B cell (primary cell): ENCODE measurements around the gene WNT9B. TPM values are rescaled to one million over a fixed set of nuclear protein-coding genes. Genes with fewer than 3 reads are reported as not detected.

Experiments
- ATAC-seq: fragments of 200-7000 bp; cut with Tn5 transposase; one replicate; pipeline ENCODE4 v1.10.0; 2021; ENCODE audit warnings: low read depth, mild to moderate bottlenecking, moderate number of reproducible peaks, moderate library complexity
- CTCF ChIA-PET: fragments of 350-600 bp; sonication (Branson Sonifier 250); formaldehyde crosslinking; loops from one replicate; lab custom pipeline; 2021; ENCODE audit warnings: antibody characterized with exemption, inconsistent platforms; lab: Charles Lee
- POLR2A ChIA-PET: fragments of 350-600 bp; sonication (Branson Sonifier 250); formaldehyde crosslinking; loops from one replicate; lab custom pipeline; 2021; ENCODE audit warnings: antibody characterized with exemption; lab: Charles Lee
- DNase-seq: peaks from one replicate; pipeline ENCODE4 v3.0.0; 2013
- H2AFZ ChIP-seq: 2 replicates; pipeline ENCODE4 v1.6.1; 2012; ENCODE audit warnings: mild to moderate bottlenecking, low read depth, low read length; ENCODE audit not compliant: insufficient read depth, poor library complexity, severe bottlenecking
- H3K27ac ChIP-seq, 2 donors: 1 replicate in 1 of 2; 2 replicates in 1 of 2; pipeline ENCODE4 v1.5.1; 2012 to 2013; ENCODE audit warnings: low read length in 2 of 2, mild to moderate bottlenecking in 2 of 2, moderate library complexity in 1 of 2
- H3K27me3 ChIP-seq, 4 experiments: fragments of 200-600 bp in 1 of 4; sonication (generic) in 1 of 4; replicated peaks in 1 of 4; 1 replicate in 2 of 4; 2 replicates in 2 of 4; pipeline versions ENCODE4 v1.6.1 to v1.7.0; 2013 to 2016; ENCODE audit warnings: low read length in 3 of 4, mild to moderate bottlenecking in 2 of 4, mixed read lengths in 1 of 4, moderate library complexity in 1 of 4; ENCODE audit not compliant: insufficient read depth in 4 of 4, control insufficient read depth in 3 of 4; ENCODE audit errors: control extremely low read depth in 1 of 4
- H3K36me3 ChIP-seq, 2 experiments: replicated peaks in 1 of 2; 1 replicate in 1 of 2; 2 replicates in 1 of 2; pipeline versions ENCODE4 v1.6.1 to v1.7.1; 2013; ENCODE audit warnings: low read length in 1 of 2; ENCODE audit not compliant: insufficient read depth in 2 of 2, control insufficient read depth in 1 of 2; ENCODE audit errors: control extremely low read depth in 1 of 2, extremely low read depth in 1 of 2
- H3K4me1 ChIP-seq, 2 donors: fragments of 200-600 bp in 1 of 2; sonication (generic) in 1 of 2; 1 replicate in 1 of 2; 2 replicates in 1 of 2; pipeline versions ENCODE4 v1.5.1 to v1.6.1; 2013 to 2017; ENCODE audit warnings: low read length in 2 of 2; ENCODE audit not compliant: control insufficient read depth in 2 of 2, insufficient read depth in 2 of 2
- H3K4me2 ChIP-seq: replicated peaks from 2 replicates; pipeline ENCODE3; 2012; ENCODE audit warnings: mild to moderate bottlenecking, low read depth, low read length; ENCODE audit not compliant: poor library complexity, severe bottlenecking
- H3K4me3 ChIP-seq, 5 experiments: fragments of 200-600 bp in 1 of 5; sonication (generic) in 1 of 5; 1 replicate in 3 of 5; 2 replicates in 2 of 5; pipeline versions ENCODE4 v1.5.1 to v1.7.0; 2011 to 2016; ENCODE audit warnings: low read length in 4 of 5, mild to moderate bottlenecking in 4 of 5, low read depth in 2 of 5, control low read depth in 1 of 5, moderate library complexity in 1 of 5; ENCODE audit not compliant: insufficient read depth in 1 of 5; ENCODE audit errors: control extremely low read depth in 1 of 5, extremely low read depth in 1 of 5
- H3K79me2 ChIP-seq: fragments of 200-600 bp; sonication (generic); one replicate; pipeline ENCODE4 v1.6.0; 2016; ENCODE audit warnings: low read length; ENCODE audit not compliant: control insufficient read depth, insufficient read depth
- H3K9ac ChIP-seq: fragments of 200-600 bp; sonication (generic); 2 replicates; pipeline ENCODE4 v1.6.1; 2017; ENCODE audit warnings: mild to moderate bottlenecking, low read length, moderate library complexity
- H3K9me3 ChIP-seq, 3 donors: one replicate each; pipeline versions ENCODE4 v1.6.1 to v1.7.1; 2013; ENCODE audit warnings: low read length in 2 of 3; ENCODE audit not compliant: control insufficient read depth in 2 of 3, insufficient read depth in 1 of 3; ENCODE audit errors: control extremely low read depth in 1 of 3
- H4K20me1 ChIP-seq: 2 replicates; pipeline ENCODE4 v1.6.0; 2012; ENCODE audit warnings: mild to moderate bottlenecking, low read length; ENCODE audit not compliant: insufficient read depth, control insufficient read depth, poor library complexity, severe bottlenecking
- H3K27ac Mint-ChIP-seq: one replicate; pipeline ENCODE4 v1.8.0; 2021; ENCODE audit warnings: mixed read lengths
- H3K27me3 Mint-ChIP-seq: one replicate; pipeline ENCODE4 v1.8.0; 2021; ENCODE audit warnings: mixed read lengths
- H3K4me1 Mint-ChIP-seq: one replicate; pipeline ENCODE4 v1.8.0; 2021; ENCODE audit warnings: mixed read lengths
- H3K4me3 Mint-ChIP-seq: one replicate; pipeline ENCODE4 v1.8.0; 2021; ENCODE audit warnings: mixed read lengths
- H3K9me3 Mint-ChIP-seq: one replicate; pipeline ENCODE4 v1.8.0; 2022; ENCODE audit warnings: mixed read lengths; ENCODE audit not compliant: insufficient read depth
- EZH2 ChIP-seq: IDR thresholded peaks from 2 replicates; pipeline ENCODE4 v1.6.1; 2012; ENCODE audit warnings: borderline replicate concordance, low read depth, mild to moderate bottlenecking, moderate library complexity, low read length; ENCODE audit not compliant: insufficient read depth, poor library complexity, severe bottlenecking
- WGBS: methylation state at CpG from one replicate; pipeline ENCODE4 v1.1.5; 2013; ENCODE audit warnings: missing lambda C conversion rate; ENCODE audit not compliant: insufficient coverage; 5-methylcytosine and 5-hydroxymethylcytosine counted together
- intact Hi-C: fragments of 100-400 bp; cut with micrococcal nuclease; formaldehyde crosslinking; loops from one replicate; pipeline ENCODE4 v1.10.0; 2022
- polyA plus RNA-seq: library from polyadenylated mRNA; depleted of rRNA; stranded (reverse); fragments of >200 nt; gene quantifications from 2 replicates; pipeline ENCODE4 v1.2.3, GENCODE V29; 2012
- total RNA-seq, 2 donors: library from RNA; stranded (reverse); fragments of 120-200 nt in 1 of 2; gene quantifications; 1 replicate in 1 of 2; 2 replicates in 1 of 2; pipeline versions ENCODE4 v1.2.3 to v1.2.4, GENCODE V29; 2013 to 2022
- TF ChIP-seq, protein P1 (sequence below): fragments of 200-600 bp; IDR thresholded peaks from one replicate; pipeline ENCODE4 v1.8.0; 2022; ENCODE audit warnings: antibody characterized with exemption, mild to moderate bottlenecking

WNT9B gene
- total and polyA plus RNA-seq, 2 donors (not counting 1 experiment from before 2014, with no cell fraction given) = not detected

- H3K4me1 Mint-ChIP-seq = peaks cover 18% of the 10 kb centered on the region
- TF ChIP-seq, protein P1, sequence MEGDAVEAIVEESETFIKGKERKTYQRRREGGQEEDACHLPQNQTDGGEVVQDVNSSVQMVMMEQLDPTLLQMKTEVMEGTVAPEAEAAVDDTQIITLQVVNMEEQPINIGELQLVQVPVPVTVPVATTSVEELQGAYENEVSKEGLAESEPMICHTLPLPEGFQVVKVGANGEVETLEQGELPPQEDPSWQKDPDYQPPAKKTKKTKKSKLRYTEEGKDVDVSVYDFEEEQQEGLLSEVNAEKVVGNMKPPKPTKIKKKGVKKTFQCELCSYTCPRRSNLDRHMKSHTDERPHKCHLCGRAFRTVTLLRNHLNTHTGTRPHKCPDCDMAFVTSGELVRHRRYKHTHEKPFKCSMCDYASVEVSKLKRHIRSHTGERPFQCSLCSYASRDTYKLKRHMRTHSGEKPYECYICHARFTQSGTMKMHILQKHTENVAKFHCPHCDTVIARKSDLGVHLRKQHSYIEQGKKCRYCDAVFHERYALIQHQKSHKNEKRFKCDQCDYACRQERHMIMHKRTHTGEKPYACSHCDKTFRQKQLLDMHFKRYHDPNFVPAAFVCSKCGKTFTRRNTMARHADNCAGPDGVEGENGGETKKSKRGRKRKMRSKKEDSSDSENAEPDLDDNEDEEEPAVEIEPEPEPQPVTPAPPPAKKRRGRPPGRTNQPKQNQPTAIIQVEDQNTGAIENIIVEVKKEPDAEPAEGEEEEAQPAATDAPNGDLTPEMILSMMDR = no peak
- TF ChIP-seq EZH2 = no peak
These were observed 3.9 kb upstream of the WNT9B start for GRCh38 chr17:46847204-46848191.

GRCh38 chr17:46848534-46848933, 2.8 kb upstream of the WNT9B start:
- intact Hi-C loops = no loop called here
- ATAC-seq (no peak), DNase-seq (no peak)
- no peak overlapping the region for H3K4me3 ChIP-seq
- Mint-ChIP-seq H3K27ac (no peak overlapping the region), H3K9me3 (peaks cover 2% of the 10 kb centered on the region), H3K4me3 (no peak overlapping the region), H3K4me1 (peaks cover 23% of the 10 kb centered on the region), H3K27me3 (peaks cover 61% of the 10 kb centered on the region)
- H4K20me1 ChIP-seq = no peaks in the 10 kb centered on the region
- H2AFZ ChIP-seq = no peak overlapping the region
- no peaks in the 10 kb centered on the region for H3K79me2 ChIP-seq
- H3K4me1 ChIP-seq = peaks cover 13 to 20% of the 10 kb centered on the region in 2 donors
- H3K36me3 ChIP-seq = no peaks in the 10 kb centered on the region
- 83% methylated on average over 1 of the region's 6 CpGs for WGBS
- H3K4me2 ChIP-seq = no peak overlapping the region
- ChIA-PET POLR2A (no interaction called here), CTCF (no interaction called here)
- H3K27me3 ChIP-seq = peaks cover 2 to 69% (median 27%) of the 10 kb centered on the region in 4 experiments
- no peak for TF ChIP-seq EZH2
- TF ChIP-seq, protein P1 = no peak
- no peak overlapping the region for H3K9ac ChIP-seq
- peaks cover 0 to 3% (median 2%) of the 10 kb centered on the region in 3 donors for H3K9me3 ChIP-seq
- no peak overlapping the region for H3K27ac ChIP-seq

More at GRCh38 chr17:46847204-46848191, 3.9 kb upstream of the WNT9B start:
- no peaks in the 10 kb centered on the region for H3K79me2 ChIP-seq
- WGBS = 61% methylated on average over 7 of the region's 8 CpGs
- intact Hi-C loops = no loop called here
- H4K20me1 ChIP-seq = no peaks in the 10 kb centered on the region
- ChIA-PET POLR2A (no interaction called here), CTCF (no interaction called here)
- H3K9me3 Mint-ChIP-seq = peaks cover 6% of the 10 kb centered on the region
- peaks cover 0 to 69% (median 26%) of the 10 kb centered on the region in 4 experiments for H3K27me3 ChIP-seq
- no peak overlapping the region for H3K27ac Mint-ChIP-seq
- peaks cover 64% of the 10 kb centered on the region for H3K27me3 Mint-ChIP-seq
- no peak overlapping the region for H3K4me2 ChIP-seq
- no peak overlapping the region for H3K4me3 Mint-ChIP-seq
- peaks cover 13 to 16% of the 10 kb centered on the region in 2 donors for H3K4me1 ChIP-seq
- H3K27ac ChIP-seq = no peak overlapping the region
- ATAC-seq = no peak
- no peak for DNase-seq
- H2AFZ ChIP-seq = no peak overlapping the region
- peaks cover 0 to 13% (median 5%) of the 10 kb centered on the region in 3 donors for H3K9me3 ChIP-seq
- H3K36me3 ChIP-seq = no peaks in the 10 kb centered on the region
- no peak overlapping the region for H3K4me3 ChIP-seq
- no peak overlapping the region for H3K9ac ChIP-seq
